Measurements from ENCODE around the gene ASTN2. TPM values are rescaled to one million over a fixed set of nuclear protein-coding genes. Genes with fewer than 3 reads are reported as not detected.

ASTN2 gene
- total RNA-seq, 2 donors from 2014 or later: 2.2 to 5.1 TPM

DNA sequence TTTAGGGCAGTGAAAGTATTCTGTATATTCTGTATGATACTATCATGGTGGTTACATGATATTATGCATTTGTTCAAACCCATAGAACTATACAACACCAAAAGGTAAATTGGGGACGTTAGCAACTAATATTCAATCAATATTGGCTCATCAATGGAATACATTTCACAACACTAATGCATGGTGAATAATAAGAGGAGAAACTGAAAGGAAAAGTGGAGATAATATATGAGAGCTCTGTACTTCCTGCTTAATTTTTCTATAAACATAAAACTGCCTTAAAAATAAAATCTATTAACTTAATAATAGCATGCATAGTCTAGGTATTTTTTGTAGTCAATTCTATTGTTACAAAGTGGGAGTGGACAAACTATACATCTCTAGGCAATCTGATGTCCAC is 661.5 kb downstream of the ASTN2 start:
- Mint-ChIP-seq H3K27ac (no peak overlapping the region), H3K4me3 (no peak overlapping the region), H3K9me3 (peaks cover 3% of the 10 kb centered on the region), H3K27me3 (peaks cover 14 to 30% of the 10 kb centered on the region in 2 donors), H3K4me1 (ENCODE audit: low read depth in 2 of 2) (no peaks in the 10 kb centered on the region), H3K36me3 (no peaks in the 10 kb centered on the region)
- no peak for ATAC-seq
- no peak for DNase-seq (ENCODE audit: low spot score)

DNA sequence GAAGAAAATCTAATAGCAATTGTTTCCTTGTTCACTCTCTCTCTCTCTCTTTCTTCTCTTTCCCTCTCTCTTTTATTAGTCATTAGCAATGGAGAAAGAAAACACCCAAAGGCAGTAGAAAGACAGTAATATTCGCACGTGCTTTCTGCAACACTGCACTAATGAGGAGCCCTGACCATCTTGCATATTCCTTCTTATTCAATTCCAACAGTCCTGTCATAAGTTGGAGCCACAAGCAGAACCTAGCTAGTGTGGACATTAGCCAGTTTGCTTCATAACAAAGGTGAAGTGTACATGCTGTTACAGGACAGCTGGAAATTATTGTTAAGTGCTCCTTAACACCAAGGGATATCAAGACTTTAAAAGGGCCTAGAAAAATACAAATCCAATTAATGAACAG is 664.3 kb downstream of the ASTN2 start:
- Mint-ChIP-seq H3K36me3 (no peaks in the 10 kb centered on the region), H3K27ac (no peak overlapping the region), H3K4me3 (no peak overlapping the region), H3K4me1 (ENCODE audit: low read depth in 2 of 2) (no peaks in the 10 kb centered on the region), H3K9me3 (peaks cover under 1% of the 10 kb centered on the region), H3K27me3 (peaks cover 11 to 40% of the 10 kb centered on the region in 2 donors)
- ATAC-seq (no peak), DNase-seq (ENCODE audit: low spot score) (no peak)

DNA sequence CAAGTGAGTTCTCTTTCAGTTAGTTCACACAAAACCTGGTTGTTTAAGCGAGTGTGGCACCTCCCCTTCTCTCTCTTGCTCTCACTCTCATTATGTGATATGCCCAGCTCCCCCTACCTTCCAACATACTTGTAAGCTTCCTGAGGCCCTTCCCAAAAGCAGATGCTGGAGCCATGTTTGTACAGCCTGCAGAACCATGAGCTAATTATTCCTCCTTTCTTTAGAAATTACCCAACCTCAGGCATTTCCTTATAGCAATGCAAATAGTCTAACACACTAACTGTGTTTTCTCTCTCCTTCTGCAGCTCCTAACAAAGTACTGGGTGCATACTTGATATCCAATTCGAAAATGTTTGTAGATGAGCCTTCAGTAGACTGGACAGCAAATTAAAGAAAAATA is 665.1 kb downstream of the ASTN2 start:
- H3K9me3 Mint-ChIP-seq: no peaks in the 10 kb centered on the region
- H3K36me3 Mint-ChIP-seq: no peaks in the 10 kb centered on the region
- H3K27me3 Mint-ChIP-seq: peaks cover 11 to 40% of the 10 kb centered on the region in 2 donors
- DNase-seq (ENCODE audit: low spot score) (no peak), ATAC-seq (no peak)
- H3K27ac Mint-ChIP-seq: no peak overlapping the region
- H3K4me1 Mint-ChIP-seq (ENCODE audit: low read depth in 2 of 2): no peaks in the 10 kb centered on the region
- H3K4me3 Mint-ChIP-seq: no peak overlapping the region

DNA sequence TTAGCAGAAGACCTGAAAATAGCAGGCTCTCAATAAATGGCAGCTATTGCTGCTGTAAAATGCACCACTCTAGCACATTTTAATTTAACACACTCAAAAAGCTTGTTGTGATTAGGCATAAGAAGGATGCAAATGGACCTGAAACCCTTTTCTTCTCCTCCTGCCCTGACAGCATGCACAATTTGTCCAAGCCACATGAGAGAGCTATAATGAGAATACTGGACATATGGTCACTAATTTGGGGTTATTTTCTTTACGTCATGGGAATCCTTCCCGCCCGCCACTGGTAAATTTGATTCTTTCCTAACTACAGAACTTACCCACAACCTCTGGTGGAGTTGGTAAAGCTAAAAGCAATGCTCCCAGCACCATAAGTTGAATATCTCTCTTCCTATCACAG is 665.7 kb downstream of the ASTN2 start:
- Mint-ChIP-seq H3K4me1 (ENCODE audit: low read depth in 2 of 2) (no peaks in the 10 kb centered on the region), H3K27me3 (peaks cover 11 to 42% of the 10 kb centered on the region in 2 donors), H3K9me3 (no peaks in the 10 kb centered on the region), H3K27ac (no peak overlapping the region), H3K36me3 (no peaks in the 10 kb centered on the region), H3K4me3 (no peak overlapping the region)
- ATAC-seq (no peak), DNase-seq (ENCODE audit: low spot score) (no peak)

DNA sequence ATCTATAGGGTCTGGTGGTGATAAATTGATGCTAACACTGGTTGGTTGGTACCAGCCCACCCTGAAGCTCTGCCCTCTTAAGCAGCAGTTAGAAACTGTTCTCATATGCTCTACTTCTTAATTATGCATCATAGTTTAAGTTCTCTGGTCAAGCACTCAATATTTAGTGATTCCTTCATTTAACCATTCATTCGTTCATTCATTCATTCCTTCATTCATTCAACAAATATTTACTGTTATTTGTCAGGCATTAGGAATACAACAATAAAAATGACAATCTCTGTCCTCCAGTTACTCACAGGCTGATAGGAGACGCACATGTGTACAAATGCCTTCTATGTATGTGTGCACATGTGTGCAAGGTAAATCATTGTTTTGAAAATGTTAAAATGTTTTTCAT is 673.1 kb downstream of the ASTN2 start:
- peaks cover 5% of the 10 kb centered on the region in 2 donors for H3K4me1 Mint-ChIP-seq (ENCODE audit: low read depth in 2 of 2)
- DNase-seq (ENCODE audit: low spot score) (no peak), ATAC-seq (peak in 1 of 2 donors; percentile 7)
- H3K36me3 Mint-ChIP-seq: no peaks in the 10 kb centered on the region
- H3K27ac Mint-ChIP-seq: no peak overlapping the region
- H3K27me3 Mint-ChIP-seq: peaks cover 13 to 34% of the 10 kb centered on the region in 2 donors
- H3K4me3 Mint-ChIP-seq: no peak overlapping the region
- no peaks in the 10 kb centered on the region for H3K9me3 Mint-ChIP-seq

DNA sequence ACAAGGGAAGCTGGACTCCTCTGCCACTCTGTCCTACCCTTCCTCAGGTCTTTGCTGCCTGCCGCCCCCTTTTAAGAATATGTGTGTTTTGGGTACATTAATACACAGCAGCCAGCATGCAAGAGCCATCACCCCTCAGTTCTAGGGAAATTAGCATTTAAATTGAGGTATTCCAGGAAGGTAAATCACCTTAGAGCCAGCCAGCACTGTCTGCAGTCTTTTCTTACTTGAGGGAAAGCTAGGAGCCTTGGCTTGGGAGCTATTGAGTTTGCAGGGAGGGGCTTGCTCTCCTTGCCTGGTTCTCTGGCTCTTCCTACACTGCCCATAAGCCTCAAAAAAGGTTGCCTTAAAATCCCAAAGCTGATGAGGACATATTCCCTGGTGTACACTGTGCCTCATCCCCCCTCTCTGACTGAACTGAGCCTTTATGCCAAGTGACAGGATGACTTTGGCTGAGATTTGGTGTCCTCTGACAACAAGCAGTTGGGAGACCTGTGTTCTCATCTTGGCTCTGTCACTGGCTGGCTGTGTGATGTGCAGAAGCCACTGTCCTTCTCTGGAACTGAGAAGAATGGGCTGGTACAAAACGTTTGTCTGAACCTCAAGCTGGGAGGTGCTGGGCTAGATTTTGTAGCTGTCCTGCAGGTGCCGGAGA is 673.6 kb downstream of the ASTN2 start:
- ATAC-seq: peak in 1 of 2 donors; percentile 9
- H3K27ac Mint-ChIP-seq: no peak overlapping the region
- DNase-seq (ENCODE audit: low spot score): no peak
- no peaks in the 10 kb centered on the region for H3K36me3 Mint-ChIP-seq
- H3K4me3 Mint-ChIP-seq: no peak overlapping the region
- no peaks in the 10 kb centered on the region for H3K9me3 Mint-ChIP-seq
- H3K4me1 Mint-ChIP-seq (ENCODE audit: low read depth in 2 of 2): peaks cover 7% of the 10 kb centered on the region in 2 donors
- H3K27me3 Mint-ChIP-seq: peaks cover 13 to 32% of the 10 kb centered on the region in 2 donors

DNA sequence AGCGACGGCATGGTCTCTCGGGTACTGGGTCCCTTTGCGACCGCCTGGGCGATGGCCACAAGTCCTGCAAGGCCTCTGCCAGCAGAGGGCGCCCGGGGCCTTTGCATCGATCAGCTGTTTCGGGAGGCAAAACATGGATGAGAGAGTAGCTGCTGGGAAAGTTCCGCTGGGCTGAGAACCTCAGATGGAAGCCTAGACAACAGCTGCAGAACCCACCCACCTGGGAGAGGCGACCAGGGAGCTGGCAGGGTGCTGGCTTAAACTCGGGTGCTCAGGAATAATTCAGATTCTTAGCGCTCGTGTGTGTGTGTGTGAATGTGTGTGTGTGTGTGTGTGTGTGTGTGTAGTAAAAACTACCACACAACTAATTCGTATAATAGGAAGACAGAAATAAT is 677.7 kb downstream of the ASTN2 start:
- Mint-ChIP-seq H3K4me3 (no peak overlapping the region), H3K9me3 (no peaks in the 10 kb centered on the region), H3K4me1 (ENCODE audit: low read depth in 2 of 2) (peaks cover 7% of the 10 kb centered on the region in 2 donors), H3K27ac (no peak overlapping the region), H3K27me3 (peaks cover 10 to 21% of the 10 kb centered on the region in 2 donors), H3K36me3 (no peaks in the 10 kb centered on the region)
- ATAC-seq (no peak), DNase-seq (ENCODE audit: low spot score) (peak; percentile 68)

DNA sequence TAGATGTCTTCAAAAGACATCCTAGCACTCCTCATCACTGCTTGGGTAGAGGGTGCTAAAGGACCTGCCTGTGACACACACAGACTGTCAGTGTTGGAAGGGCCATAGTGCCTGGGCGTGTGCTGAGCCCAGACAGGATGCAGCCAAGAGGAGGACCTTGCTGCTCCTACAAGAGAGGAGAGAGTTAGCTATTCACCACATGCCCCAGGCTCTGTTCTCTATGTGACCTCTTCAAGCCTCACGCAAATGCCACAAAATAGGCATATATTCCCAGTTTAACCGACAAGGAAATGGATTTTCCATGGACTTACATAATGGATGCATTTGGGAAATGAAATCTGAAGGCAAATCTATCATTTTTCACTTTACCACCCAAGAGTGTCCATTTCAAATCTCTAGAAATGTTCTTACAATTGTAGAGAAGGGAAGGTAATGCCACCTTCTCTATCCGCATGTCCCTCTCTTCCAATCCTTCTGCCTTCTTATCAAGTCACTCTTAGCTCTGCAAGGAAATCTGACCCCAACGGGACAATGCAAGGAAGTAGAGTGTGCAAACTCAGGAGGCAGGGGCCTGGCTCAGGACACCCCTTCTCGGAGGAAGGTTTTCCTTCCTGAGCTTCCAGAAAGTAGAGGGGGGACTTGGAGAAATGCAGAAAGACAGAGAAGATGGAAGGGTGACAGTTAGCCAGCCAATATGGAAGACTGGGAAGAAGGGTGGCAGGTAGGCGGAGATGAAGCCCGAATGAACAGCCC is 678.3 kb downstream of the ASTN2 start:
- H3K9me3 Mint-ChIP-seq: no peaks in the 10 kb centered on the region
- ATAC-seq: no peak
- no peak overlapping the region for H3K27ac Mint-ChIP-seq
- H3K4me1 Mint-ChIP-seq (ENCODE audit: low read depth in 2 of 2): peaks cover 7% of the 10 kb centered on the region in 2 donors
- H3K36me3 Mint-ChIP-seq: no peaks in the 10 kb centered on the region
- peaks cover 10 to 22% of the 10 kb centered on the region in 2 donors for H3K27me3 Mint-ChIP-seq
- DNase-seq (ENCODE audit: low spot score): no peak
- no peak overlapping the region for H3K4me3 Mint-ChIP-seq

DNA sequence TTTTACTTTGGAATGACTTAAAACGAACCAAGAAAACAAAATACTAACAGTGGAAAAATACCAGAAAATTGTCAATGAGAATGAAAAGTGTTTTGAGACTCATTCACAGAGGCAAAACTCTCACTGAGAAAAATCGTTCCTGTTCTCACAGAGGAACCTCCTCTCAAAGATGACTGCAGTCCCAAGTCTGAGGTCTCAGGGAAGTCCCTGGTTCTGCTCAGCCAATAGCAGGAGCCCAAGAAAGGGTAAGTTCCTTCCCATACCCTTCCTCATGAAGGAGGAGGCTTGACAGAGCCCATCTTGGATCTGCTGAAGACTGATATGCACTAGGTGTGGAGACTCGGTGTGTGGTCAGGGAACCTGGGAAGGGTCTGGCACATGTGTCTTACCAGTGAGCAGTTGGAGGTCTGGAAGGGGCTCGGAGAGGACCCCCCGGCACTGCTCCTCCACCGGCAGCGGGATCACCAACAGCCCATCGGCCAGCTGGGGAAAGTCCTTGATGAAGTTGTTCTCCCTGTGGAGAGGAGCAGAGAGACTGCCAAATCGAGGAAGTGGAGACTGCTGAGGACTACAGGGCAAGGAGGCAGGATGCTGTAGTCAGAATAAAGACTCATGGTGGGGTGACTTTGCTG is 681.7 kb downstream of the ASTN2 start:
- DNase-seq (ENCODE audit: low spot score) (no peak), ATAC-seq (no peak)
- Mint-ChIP-seq H3K27ac (no peak overlapping the region), H3K36me3 (no peaks in the 10 kb centered on the region), H3K4me3 (no peak overlapping the region), H3K4me1 (ENCODE audit: low read depth in 2 of 2) (peaks cover 7% of the 10 kb centered on the region in 2 donors), H3K9me3 (no peaks in the 10 kb centered on the region), H3K27me3 (peaks cover 11 to 29% of the 10 kb centered on the region in 2 donors)

DNA sequence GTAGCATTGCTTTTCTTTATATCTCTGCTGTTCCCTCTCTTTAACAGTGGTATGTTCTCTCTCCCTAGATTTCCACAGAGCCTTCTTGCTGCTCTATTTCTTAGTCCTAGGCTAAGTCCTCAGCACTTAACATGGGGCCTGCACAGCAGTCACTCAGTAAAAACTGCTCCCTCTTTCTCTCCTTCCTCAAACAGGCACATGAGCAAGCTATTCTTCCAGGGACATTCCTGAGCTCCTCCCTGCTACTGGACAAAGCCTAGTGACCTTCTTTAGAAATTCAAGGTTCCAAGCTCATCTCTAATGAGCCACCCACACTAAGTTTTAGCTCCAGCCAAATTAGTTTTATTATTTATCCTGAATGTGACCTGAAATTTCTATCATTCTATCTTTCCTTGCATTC is 688.3 kb downstream of the ASTN2 start:
- Mint-ChIP-seq H3K9me3 (no peaks in the 10 kb centered on the region), H3K27ac (no peak overlapping the region), H3K36me3 (no peaks in the 10 kb centered on the region), H3K4me3 (no peak overlapping the region), H3K4me1 (ENCODE audit: low read depth in 2 of 2) (no peaks in the 10 kb centered on the region), H3K27me3 (peaks cover 6 to 7% of the 10 kb centered on the region in 2 donors)
- ATAC-seq (no peak), DNase-seq (ENCODE audit: low spot score) (no peak)

DNA sequence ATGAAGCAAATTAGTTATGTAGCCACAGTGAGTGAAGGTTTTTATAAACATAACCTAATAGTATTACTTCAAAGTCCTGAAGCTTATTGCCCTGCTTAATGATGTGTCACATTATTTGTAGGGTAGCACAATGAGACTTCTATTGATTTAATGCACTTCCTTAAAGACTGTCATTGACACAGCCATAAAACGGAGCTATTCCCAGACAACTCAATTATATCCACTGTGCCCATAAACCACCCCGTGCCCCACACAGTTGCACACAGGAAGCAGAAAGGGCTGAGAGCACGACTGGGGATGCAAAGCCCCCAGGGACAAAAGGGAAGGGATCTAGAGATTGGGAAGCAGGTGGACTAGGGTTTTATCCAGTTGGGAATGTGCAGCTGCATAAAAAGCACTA is 690.7 kb downstream of the ASTN2 start:
- Mint-ChIP-seq H3K4me3 (no peak overlapping the region), H3K27me3 (peaks cover 11% of the 10 kb centered on the region in 2 donors), H3K9me3 (peaks cover 10% of the 10 kb centered on the region), H3K27ac (no peak overlapping the region), H3K36me3 (no peaks in the 10 kb centered on the region), H3K4me1 (ENCODE audit: low read depth in 2 of 2) (no peaks in the 10 kb centered on the region)
- ATAC-seq (no peak), DNase-seq (ENCODE audit: low spot score) (no peak)

DNA sequence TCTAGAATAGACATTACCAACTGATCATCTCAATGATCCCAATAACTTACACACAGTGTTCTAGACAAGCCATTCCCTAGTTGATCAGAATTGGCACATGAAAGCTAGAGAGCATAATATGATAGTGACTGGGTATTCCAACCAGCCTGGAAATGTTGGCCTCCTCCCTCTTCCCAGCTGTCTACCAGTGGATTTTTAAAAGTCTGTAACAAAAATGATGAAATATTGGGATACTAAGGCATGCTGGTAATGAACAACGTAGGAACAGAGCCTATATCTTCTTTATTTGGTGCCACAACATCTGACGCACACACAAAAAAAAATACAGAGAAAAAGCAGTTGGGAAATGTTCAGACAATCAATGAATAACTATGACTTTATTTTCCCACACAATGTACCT is 692.9 kb downstream of the ASTN2 start:
- Mint-ChIP-seq H3K27me3 (peaks cover 9 to 13% of the 10 kb centered on the region in 2 donors), H3K9me3 (peaks cover 10% of the 10 kb centered on the region), H3K4me1 (ENCODE audit: low read depth in 2 of 2) (no peaks in the 10 kb centered on the region), H3K36me3 (no peaks in the 10 kb centered on the region), H3K27ac (no peak overlapping the region), H3K4me3 (no peak overlapping the region)
- DNase-seq (ENCODE audit: low spot score) (no peak), ATAC-seq (no peak)

DNA sequence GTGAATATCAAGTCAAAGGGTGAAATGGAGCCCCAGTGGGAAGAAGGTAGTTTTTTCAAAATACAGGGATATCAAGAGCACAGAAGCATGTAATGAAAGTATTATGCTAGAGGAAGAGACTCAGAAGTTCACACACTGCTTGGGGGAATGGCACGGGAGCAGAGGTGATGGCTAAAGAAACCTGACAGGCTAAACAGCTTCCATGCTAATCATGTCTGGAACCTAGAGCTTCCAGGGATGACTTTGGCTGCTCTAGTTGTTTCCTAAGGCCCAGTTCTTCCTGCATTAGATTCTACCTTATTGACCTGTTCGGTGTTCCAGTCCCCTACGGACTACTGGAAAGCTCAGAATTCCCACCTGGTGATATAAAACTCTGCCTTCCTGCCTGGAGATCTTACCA is 693.4 kb downstream of the ASTN2 start:
- ATAC-seq: no peak
- Mint-ChIP-seq H3K4me1 (ENCODE audit: low read depth in 2 of 2) (no peaks in the 10 kb centered on the region), H3K27me3 (peaks cover 8 to 13% of the 10 kb centered on the region in 2 donors), H3K27ac (no peak overlapping the region), H3K4me3 (no peak overlapping the region), H3K36me3 (no peaks in the 10 kb centered on the region), H3K9me3 (peaks cover 10% of the 10 kb centered on the region)
- no peak for DNase-seq (ENCODE audit: low spot score)

DNA sequence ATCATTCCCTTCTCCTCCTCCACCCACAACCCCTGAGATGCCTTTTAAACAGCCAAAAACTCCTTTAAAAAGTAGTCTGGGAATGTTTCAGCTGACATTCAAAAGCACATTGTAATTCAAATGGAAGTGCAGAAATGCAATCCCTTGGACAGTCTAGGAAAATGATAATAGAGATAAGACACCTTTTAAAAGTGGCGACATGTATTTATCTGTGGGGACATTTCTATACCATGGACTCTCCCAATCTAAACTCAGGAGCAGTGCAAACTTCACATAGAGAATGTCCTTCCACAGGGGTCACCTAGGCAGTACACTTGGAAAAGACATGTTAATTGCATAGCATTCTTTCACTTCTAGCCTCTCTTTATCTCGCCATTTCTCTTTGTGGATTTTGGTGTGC is 694.7 kb downstream of the ASTN2 start:
- DNase-seq (ENCODE audit: low spot score) (no peak), ATAC-seq (no peak)
- Mint-ChIP-seq H3K27me3 (peaks cover 8 to 13% of the 10 kb centered on the region in 2 donors), H3K27ac (no peak overlapping the region), H3K4me3 (no peak overlapping the region), H3K9me3 (peaks cover 10% of the 10 kb centered on the region), H3K4me1 (ENCODE audit: low read depth in 2 of 2) (no peaks in the 10 kb centered on the region), H3K36me3 (no peaks in the 10 kb centered on the region)
